ENCODE results near the gene FAM120C. TPM values are rescaled to one million over a fixed set of nuclear protein-coding genes. Genes with fewer than 3 reads are reported as not detected.

The FAM120C gene
- 22.5 TPM for total RNA-seq

- peak; percentile 84 for DNase-seq (ENCODE audit: low spot score)
- intact Hi-C loops (cut with DNase I) = no loop called here
- ATAC-seq = peak; percentile 96
Measured at GRCh38 chrX:54182864-54183613, at the start of gene FAM120C. Gene FAM120C, minus strand, starts transcription at chrX:54183254. Its CDS starts 56 bp downstream, at chrX:54183198.

GRCh38 chrX:54230435-54231148, 47.5 kb upstream of the FAM120C start:
- ATAC-seq (no peak), DNase-seq (ENCODE audit: low spot score) (no peak)
- intact Hi-C loops (cut with DNase I) = no loop called here

- intact Hi-C loops (cut with DNase I) = no loop called here
- ATAC-seq = no peak
- DNase-seq (ENCODE audit: low spot score) = no peak
Measured at GRCh38 chrX:54223581-54223980, 40.5 kb upstream of the FAM120C start.

- DNase-seq (ENCODE audit: low spot score) = no peak
- ATAC-seq = no peak
- intact Hi-C loops (cut with DNase I) = no loop called here
Measured at GRCh38 chrX:54213603-54214002, 30.5 kb upstream of the FAM120C start.

- no peak for DNase-seq (ENCODE audit: low spot score)
- ATAC-seq = no peak
- intact Hi-C loops (cut with DNase I) = no loop called here
Measured at GRCh38 chrX:54208531-54208930, 25.5 kb upstream of the FAM120C start.

GRCh38 chrX:54198262-54198661, 15.2 kb upstream of the FAM120C start:
- ATAC-seq = no peak
- intact Hi-C loops (cut with DNase I) = no loop called here
- DNase-seq (ENCODE audit: low spot score) = no peak

- no peak for ATAC-seq
- intact Hi-C loops (cut with DNase I) = no loop called here
Measured at GRCh38 chrX:54194982-54195588, 12.0 kb upstream of the FAM120C start.

GRCh38 chrX:54193085-54193821, 10.2 kb upstream of the FAM120C start:
- ATAC-seq (no peak), DNase-seq (ENCODE audit: low spot score) (no peak)
- intact Hi-C loops (cut with DNase I) = no loop called here

More at GRCh38 chrX:54194982-54195588, 12.0 kb upstream of the FAM120C start:
- no peak for DNase-seq (ENCODE audit: low spot score)

GRCh38 chrX:54184474-54184873, 1.4 kb upstream of the FAM120C start:
- no peak for DNase-seq (ENCODE audit: low spot score)
- no peak for ATAC-seq
- intact Hi-C loops (cut with DNase I) = no loop called here

- peak; percentile 80 for DNase-seq (ENCODE audit: low spot score)
- intact Hi-C loops (cut with DNase I) = no loop called here
- ATAC-seq = peak; percentile 76
Measured at GRCh38 chrX:54182194-54182863, 725 bp downstream of the FAM120C start.

- no peak for DNase-seq (ENCODE audit: low spot score)
- ATAC-seq = no peak
- intact Hi-C loops (cut with DNase I) = no loop called here
Measured at GRCh38 chrX:54181202-54181953, 1.7 kb downstream of the FAM120C start.

- intact Hi-C loops (cut with DNase I) = no loop called here
- DNase-seq (ENCODE audit: low spot score) (no peak), ATAC-seq (no peak)
Measured at GRCh38 chrX:54180403-54180802, 2.7 kb downstream of the FAM120C start.

GRCh38 chrX:54178100-54178940, 4.7 kb downstream of the FAM120C start:
- ATAC-seq = no peak
- intact Hi-C loops (cut with DNase I) = no loop called here

GRCh38 chrX:54177306-54177705, 5.7 kb downstream of the FAM120C start:
- intact Hi-C loops (cut with DNase I) = no loop called here
- ATAC-seq = no peak
- no peak for DNase-seq (ENCODE audit: low spot score)

More at GRCh38 chrX:54178100-54178940, 4.7 kb downstream of the FAM120C start:
- no peak for DNase-seq (ENCODE audit: low spot score)

- DNase-seq (ENCODE audit: low spot score) (no peak), ATAC-seq (no peak)
- intact Hi-C loops (cut with DNase I) = no loop called here
Measured at GRCh38 chrX:54173791-54174190, 9.3 kb downstream of the FAM120C start.

- no peak for DNase-seq (ENCODE audit: low spot score)
- ATAC-seq = no peak
- intact Hi-C loops (cut with DNase I) = no loop called here
Measured at GRCh38 chrX:54172455-54172854, 10.6 kb downstream of the FAM120C start.

- no peak for DNase-seq (ENCODE audit: low spot score)
- no peak for ATAC-seq
- intact Hi-C loops (cut with DNase I) = no loop called here
Measured at GRCh38 chrX:54171527-54172250, 11.4 kb downstream of the FAM120C start.
